CD14-positive monocyte (primary cell): ENCODE results near the gene GSPT1. TPM values are rescaled to one million over a fixed set of nuclear protein-coding genes. Genes with fewer than 3 reads are reported as not detected.

Experiments
- DNase-seq, 3 donors: peaks; one replicate each; pipeline ENCODE4 v3.0.0-alpha.2; 2011 to 2022
- H2AFZ ChIP-seq: 2 replicates; pipeline ENCODE4 v1.6.0; 2012; ENCODE audit warnings: mild to moderate bottlenecking, low read depth, low read length, inconsistent platforms; ENCODE audit not compliant: insufficient read depth, poor library complexity, severe bottlenecking
- H3K27ac ChIP-seq, 2 donors: 1 replicate in 1 of 2; 2 replicates in 1 of 2; pipeline ENCODE4 v1.5.1; 2012 to 2013; ENCODE audit warnings: low read length in 2 of 2, control low read depth in 1 of 2, inconsistent platforms in 1 of 2, low read depth in 1 of 2, mild to moderate bottlenecking in 1 of 2
- H3K27me3 ChIP-seq, 2 donors: one replicate each; pipeline versions ENCODE4 v1.6.0 to v1.6.1; 2011 to 2013; ENCODE audit warnings: low read length in 2 of 2; ENCODE audit not compliant: control insufficient read depth in 2 of 2, insufficient read depth in 2 of 2
- H3K36me3 ChIP-seq, 2 donors: replicated peaks in 1 of 2; 1 replicate in 1 of 2; 2 replicates in 1 of 2; pipeline versions ENCODE4 v1.5.1 to v1.6.1; 2012 to 2013; ENCODE audit warnings: low read length in 2 of 2, control low read depth in 1 of 2, inconsistent platforms in 1 of 2, mild to moderate bottlenecking in 1 of 2; ENCODE audit not compliant: insufficient read depth in 2 of 2, control insufficient read depth in 1 of 2
- H3K4me1 ChIP-seq, 2 donors: 1 replicate in 1 of 2; 2 replicates in 1 of 2; pipeline versions ENCODE4 v1.5.1 to v1.6.1; 2012 to 2013; ENCODE audit warnings: low read length in 2 of 2, control low read depth in 1 of 2, inconsistent platforms in 1 of 2, mild to moderate bottlenecking in 1 of 2, moderate library complexity in 1 of 2; ENCODE audit not compliant: insufficient read depth in 2 of 2, control insufficient read depth in 1 of 2
- H3K4me2 ChIP-seq: replicated peaks from 2 replicates; pipeline ENCODE3; 2012; ENCODE audit warnings: low read length, moderate library complexity, mild to moderate bottlenecking; ENCODE audit not compliant: poor library complexity, severe bottlenecking; ENCODE audit errors: extremely low read depth
- H3K4me3 ChIP-seq, 3 experiments: fragments of 200-600 bp in 1 of 3; sonication (generic) in 1 of 3; replicated peaks in 1 of 3; 1 replicate in 2 of 3; 2 replicates in 1 of 3; pipeline ENCODE4 v1.5.1; 2011 to 2013; ENCODE audit warnings: low read length in 3 of 3, mild to moderate bottlenecking in 3 of 3, control low read depth in 2 of 3, low read depth in 2 of 3, inconsistent platforms in 1 of 3, moderate library complexity in 1 of 3
- H3K79me2 ChIP-seq: 2 replicates; pipeline ENCODE4 v1.6.0; 2012; ENCODE audit warnings: mild to moderate bottlenecking, control low read depth, inconsistent platforms, low read length, moderate library complexity; ENCODE audit not compliant: insufficient read depth
- H3K9ac ChIP-seq: 2 replicates; pipeline ENCODE4 v1.6.0; 2017; ENCODE audit warnings: low read length, mild to moderate bottlenecking; ENCODE audit not compliant: insufficient read depth, poor library complexity, severe bottlenecking
- H3K9me3 ChIP-seq, 2 donors: replicated peaks in 1 of 2; 1 replicate in 1 of 2; 2 replicates in 1 of 2; pipeline versions ENCODE4 v1.5.1 to v1.6.1; 2012 to 2013; ENCODE audit warnings: low read length in 2 of 2, control low read depth in 1 of 2; ENCODE audit not compliant: control insufficient read depth in 1 of 2, insufficient read depth in 1 of 2
- H4K20me1 ChIP-seq: 2 replicates; pipeline ENCODE4 v1.6.0; 2012; ENCODE audit warnings: mild to moderate bottlenecking, low read length, control low read depth, moderate library complexity; ENCODE audit not compliant: insufficient read depth
- H3K27ac Mint-ChIP-seq, 7 donors: one replicate each; pipeline ENCODE4 v1.8.0; 2020; ENCODE audit warnings: mild to moderate bottlenecking in 7 of 7, mixed read lengths in 7 of 7, moderate library complexity in 6 of 7, inconsistent platforms in 2 of 7
- H3K27me3 Mint-ChIP-seq, 3 donors: one replicate each; pipeline ENCODE4 v1.8.0; 2021 to 2022; ENCODE audit warnings: low read depth in 3 of 3, mild to moderate bottlenecking in 3 of 3, mixed read lengths in 3 of 3, moderate library complexity in 3 of 3, inconsistent platforms in 1 of 3
- H3K36me3 Mint-ChIP-seq, 2 donors: one replicate each; pipeline ENCODE4 v1.8.0; 2020; ENCODE audit warnings: mixed read lengths in 2 of 2, inconsistent platforms in 1 of 2, mild to moderate bottlenecking in 1 of 2
- H3K4me1 Mint-ChIP-seq: one replicate; pipeline ENCODE4 v1.8.0; 2020; ENCODE audit warnings: mild to moderate bottlenecking, mixed read lengths
- H3K4me3 Mint-ChIP-seq, 2 donors: one replicate each; pipeline ENCODE4 v1.8.0; 2020; ENCODE audit warnings: mild to moderate bottlenecking in 2 of 2, mixed read lengths in 2 of 2, moderate library complexity in 1 of 2
- H3K9me3 Mint-ChIP-seq, 7 donors: one replicate each; pipeline ENCODE4 v1.8.0; 2020 to 2022; ENCODE audit warnings: mixed read lengths in 7 of 7, mild to moderate bottlenecking in 6 of 7, moderate library complexity in 6 of 7, inconsistent platforms in 2 of 7
- CTCF ChIP-seq: fragments of 200-600 bp; IDR thresholded peaks from one replicate; pipeline ENCODE4 v1.8.0; 2022; ENCODE audit warnings: antibody characterized with exemption, mild to moderate bottlenecking
- WGBS: methylation state at CpG from one replicate; pipeline ENCODE4 v1.1.5; 2013; ENCODE audit warnings: missing lambda C conversion rate; ENCODE audit not compliant: insufficient coverage; 5-methylcytosine and 5-hydroxymethylcytosine counted together
- intact Hi-C, 2 donors: fragments of 100-400 bp; cut with micrococcal nuclease; formaldehyde crosslinking; loops; one replicate each; pipeline versions ENCODE4 v1.15.0 to v1.15.1; 2023
- polyA plus RNA-seq, 3 donors: library from polyadenylated mRNA; depleted of rRNA in 1 of 3; unstranded in 2 of 3; stranded (reverse) in 1 of 3; fragments of 300-500 nt in 2 of 3; fragments of >200 nt in 1 of 3; fragmentation: Illumina TruSeq in 2 of 3; gene quantifications; 1 replicate in 2 of 3; 2 replicates in 1 of 3; pipeline ENCODE4 v1.2.3, GENCODE V29; 2012 to 2021

Gene GSPT1
- polyA plus RNA-seq, 3 donors, result 22.4 to 48.3 (median 47.9) TPM

DNA sequence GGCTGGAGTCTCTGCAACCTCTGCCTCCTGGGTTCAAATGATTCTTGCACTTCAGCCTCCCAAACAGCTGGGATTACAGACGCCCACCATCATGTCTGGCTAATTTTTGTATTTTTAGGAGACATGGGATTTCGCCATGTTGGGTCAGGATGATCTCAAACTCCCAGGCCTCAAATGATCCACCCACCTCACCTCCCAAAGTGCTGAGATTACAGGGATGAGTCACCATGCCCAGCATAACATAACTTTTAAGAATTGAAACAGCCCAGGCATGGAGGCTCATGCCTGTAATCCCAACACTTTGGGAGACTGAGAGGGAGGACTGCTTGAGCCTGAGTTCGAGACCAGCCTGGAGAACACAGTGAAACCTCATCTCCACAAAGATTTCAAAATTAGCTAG lies 66.9 kb downstream of the GSPT1 start:
- H3K4me1 ChIP-seq, result peaks cover 19 to 26% of the 10 kb centered on the region in 2 donors
- no peak for TF ChIP-seq CTCF
- H3K27me3 ChIP-seq, result no peaks in the 10 kb centered on the region
- peaks cover 21% of the 10 kb centered on the region for H3K4me1 Mint-ChIP-seq
- no peak overlapping the region for H3K9ac ChIP-seq
- H3K9me3 ChIP-seq, result no peaks in the 10 kb centered on the region
- no peak overlapping the region for H3K4me2 ChIP-seq
- H4K20me1 ChIP-seq, result peaks cover 64% of the 10 kb centered on the region
- no peak for DNase-seq
- H2AFZ ChIP-seq, result no peak overlapping the region
- no peak overlapping the region for H3K4me3 ChIP-seq
- H3K27ac Mint-ChIP-seq, result peak overlapping the region in 2 of 7 donors; percentile 43 to 79
- H3K27ac ChIP-seq, result peak overlapping the region in 1 of 2 donors; percentile 1
- WGBS, result no CpG with 5 or more reads among the region's 3 CpGs
- no peaks in the 10 kb centered on the region for H3K9me3 Mint-ChIP-seq
- peaks cover 0 to 2% (median 0%) of the 10 kb centered on the region in 3 donors for H3K27me3 Mint-ChIP-seq
- H3K79me2 ChIP-seq, result peaks cover 93% of the 10 kb centered on the region
- intact Hi-C loops, result no loop called here
- H3K4me3 Mint-ChIP-seq, result no peak overlapping the region
- peaks cover 54 to 56% of the 10 kb centered on the region in 2 donors for H3K36me3 ChIP-seq
- peaks cover 52 to 59% of the 10 kb centered on the region in 2 donors for H3K36me3 Mint-ChIP-seq

- no peaks in the 10 kb centered on the region for H3K4me1 ChIP-seq
- WGBS, result 100% methylated on average over 2 of the region's 4 CpGs
- H3K27ac Mint-ChIP-seq, result peak overlapping the region in 4 of 7 donors; percentile 24 to 79 (median 70)
- DNase-seq, result no peak
- H3K4me3 ChIP-seq, result no peak overlapping the region
- H2AFZ ChIP-seq, result no peak overlapping the region
- H3K9me3 ChIP-seq, result no peaks in the 10 kb centered on the region
- no peak overlapping the region for H3K4me3 Mint-ChIP-seq
- intact Hi-C loops, result no loop called here
- no peak overlapping the region for H3K9ac ChIP-seq
- H3K27ac ChIP-seq, result peak overlapping the region in 1 of 2 donors; percentile 42
- peaks cover 92 to 97% of the 10 kb centered on the region in 2 donors for H3K36me3 ChIP-seq
- peaks cover 4% of the 10 kb centered on the region for H3K4me1 Mint-ChIP-seq
- H3K9me3 Mint-ChIP-seq, result no peaks in the 10 kb centered on the region
- no peak for TF ChIP-seq CTCF
- no peaks in the 10 kb centered on the region for H3K27me3 ChIP-seq
- peaks cover 53% of the 10 kb centered on the region for H3K79me2 ChIP-seq
- H3K27me3 Mint-ChIP-seq, result peaks cover 0 to 2% (median 0%) of the 10 kb centered on the region in 3 donors
- H4K20me1 ChIP-seq, result peaks cover 85% of the 10 kb centered on the region
- peaks cover 75 to 96% of the 10 kb centered on the region in 2 donors for H3K36me3 Mint-ChIP-seq
- H3K4me2 ChIP-seq, result no peak overlapping the region
Measured at GRCh38 chr16:11844499-11844898, 71.3 kb downstream of the GSPT1 start.
